Heart left ventricle (tissue), 16 donors: ENCODE measurements around the gene ASCC3. TPM values are rescaled to one million over a fixed set of nuclear protein-coding genes. Genes with fewer than 3 reads are reported as not detected.

Source experiments
- ATAC-seq, 4 donors: fragments of 200-7000 bp; cut with Tn5 transposase; one replicate each; pipeline ENCODE4 v1.9.1; 2020 to 2022; ENCODE audit warnings: moderate library complexity in 4 of 4, mild to moderate bottlenecking in 3 of 4, moderate number of reproducible peaks in 1 of 4
- DNase-seq, 5 donors: peaks; one replicate each; pipeline ENCODE4 v3.0.0-alpha.2; 2020
- H3K27ac ChIP-seq, 12 donors: fragments of 200-600 bp; sonication (generic) in 4 of 12; one replicate each; pipeline versions ENCODE4 v1.5.0 to v1.8.0; 2016 to 2022; ENCODE audit warnings: mild to moderate bottlenecking in 2 of 12
- H3K27me3 ChIP-seq, 9 donors: fragments of 200-600 bp; sonication (generic) in 2 of 9; one replicate each; pipeline versions ENCODE4 v1.5.1 to v1.8.0; 2016 to 2022; ENCODE audit warnings: mild to moderate bottlenecking in 3 of 9
- H3K36me3 ChIP-seq, 9 donors: fragments of 200-600 bp; sonication (generic) in 2 of 9; one replicate each; pipeline versions ENCODE4 v1.5.0 to v1.8.0; 2018 to 2022; ENCODE audit warnings: mild to moderate bottlenecking in 2 of 9
- H3K4me1 ChIP-seq, 12 donors: fragments of 200-600 bp; sonication (generic) in 4 of 12; one replicate each; pipeline versions ENCODE4 v1.5.0 to v1.8.0; 2016 to 2022; ENCODE audit warnings: mild to moderate bottlenecking in 3 of 12
- H3K4me3 ChIP-seq, 12 donors: fragments of 200-600 bp; sonication (generic) in 4 of 12; one replicate each; pipeline versions ENCODE4 v1.5.0 to v1.8.0; 2017 to 2022; ENCODE audit warnings: mild to moderate bottlenecking in 9 of 12, moderate library complexity in 4 of 12
- H3K9me3 ChIP-seq, 12 donors: fragments of 200-600 bp; sonication (generic) in 4 of 12; one replicate each; pipeline versions ENCODE4 v1.5.0 to v1.8.0; 2016 to 2022; ENCODE audit warnings: mild to moderate bottlenecking in 1 of 12
- CTCF ChIP-seq, 12 donors: fragments of 200-600 bp; sonication (generic) in 4 of 12; IDR thresholded peaks; one replicate each; pipeline versions ENCODE4 v1.5.0 to v1.8.0; 2018 to 2022; ENCODE audit warnings: antibody characterized with exemption in 12 of 12, mild to moderate bottlenecking in 5 of 12
- POLR2A ChIP-seq, 2 donors: fragments of 450-650 bp; IDR thresholded peaks; one replicate each; pipeline ENCODE4 v1.6.1; 2017; ENCODE audit warnings: antibody characterized with exemption in 2 of 2, mild to moderate bottlenecking in 2 of 2, moderate library complexity in 2 of 2
- WGBS, 4 donors: extraction: QIAGEN DNeasy Blood & Tissue Kit in 2 of 4; methylation state at CpG; one replicate each; pipeline versions ENCODE4 v1.1.5 to v1.1.7; 2013 to 2018; 5-methylcytosine and 5-hydroxymethylcytosine counted together
- intact Hi-C, 10 donors: fragments of 100-400 bp; cut with DNase I; formaldehyde crosslinking; loops; one replicate each; pipeline versions ENCODE4 v1.11.1 to v1.14.2; 2022
- polyA plus RNA-seq, 2 donors: library from polyadenylated mRNA; stranded (reverse); fragments of 200-250 nt; gene quantifications; one replicate each; pipeline ENCODE4 v1.2.3, GENCODE V29; 2013
- total RNA-seq, 9 donors: library from RNA; depleted of rRNA in 2 of 9; stranded (reverse); fragments of >200 nt in 2 of 9; fragmentation: NEBNext Ultra II Directional in 3 of 9; extraction: Animal tissue kit (Norgen Biotek cat#: 25700) in 3 of 9; gene quantifications; one replicate each; pipeline versions ENCODE4 v1.1.0 to v1.2.4, GENCODE V29; 2016 to 2023
- donor health status: ischemic (EF 13 %, LVEDD 7.1; RV severe dilation, severe dysfunction).
- donor health status: healthy with polysubstance abuse.
- donor health status: DM: no; HTN: yes; CAD: no.
- donor health status: DM: no; HTN: no; CAD: no.
- donor health status: ischemic (EF 25% LVEDD 6.9; RV normal size, moderate dysfunction).
- donor health status: ischemic (EF 25% LVEDD 5.7; RV mildly dilated, moderate dysfunction).
- donor health status: healthy.
- donor health status: DM: yes; HTN: yes; CAD: no.
- donor health status: ischemic (EF 35%, LVEDD 5.7; RV mildly dilated, moderate dysfunction).
- donor health status: nonischemic (EF 11% LVEDD 7.7; RV severe dilation, severe dysfunction).
- donor health status: DM: yes; HTN: yes; CAD: no.
- donor health status: PGD.
- donor health status: ischemic (EF 29% LVEDD 5.4; RV normal size, mild dysfunction).
- donor health status: nonischemic (EF 23%, LVEDD 6.1; RV moderate dilation, normal function).

The ASCC3 gene
- total and polyA plus RNA-seq, 11 donors, result 3.4 to 29.2 (median 15.0) TPM

GRCh38 chr6:100721256-100721655 lies 159.9 kb downstream of the ASCC3 start:
- H3K4me3 ChIP-seq, result no peak overlapping the region
- H3K27ac ChIP-seq, result no peak overlapping the region
- H3K9me3 ChIP-seq, result peaks cover 0 to 9% (median 2%) of the 10 kb centered on the region in 12 donors
- peaks cover 0 to 19% (median 0%) of the 10 kb centered on the region in 9 donors for H3K36me3 ChIP-seq
- no peak for DNase-seq
- ATAC-seq, result no peak
- TF ChIP-seq CTCF (IDR thresholded peaks at IDR 0.05), result no peak
- TF ChIP-seq POLR2A (IDR thresholded peaks at IDR 0.05), result no peak
- peaks cover 0 to 6% (median 0%) of the 10 kb centered on the region in 12 donors for H3K4me1 ChIP-seq
- no peaks in the 10 kb centered on the region for H3K27me3 ChIP-seq
- intact Hi-C loops, result no loop called here

- peak overlapping the region in 7 of 12 donors; percentile 6 to 45 (median 25) for H3K4me3 ChIP-seq
- no peak for DNase-seq
- peaks cover 0 to 6% (median 0%) of the 10 kb centered on the region in 12 donors for H3K4me1 ChIP-seq
- H3K36me3 ChIP-seq, result peaks cover 0 to 22% (median 3%) of the 10 kb centered on the region in 9 donors
- peaks cover 0 to 9% (median 2%) of the 10 kb centered on the region in 12 donors for H3K9me3 ChIP-seq
- 33 to 52% (median 36%) methylated on average over 5 of the region's 5 CpGs for WGBS, 4 donors
- no peaks in the 10 kb centered on the region for H3K27me3 ChIP-seq
- intact Hi-C loops, result no loop called here
- TF ChIP-seq CTCF (IDR thresholded peaks at IDR 0.05) (peak; percentile 26 to 62 (median 44)), POLR2A (IDR thresholded peaks at IDR 0.05) (no peak)
- no peak for ATAC-seq
- H3K27ac ChIP-seq, result no peak overlapping the region
Measured at GRCh38 chr6:100719883-100720682, 161.0 kb downstream of the ASCC3 start.

GRCh38 chr6:100712997-100713396 lies 168.1 kb downstream of the ASCC3 start:
- no peak overlapping the region for H3K27ac ChIP-seq
- DNase-seq, result no peak
- H3K9me3 ChIP-seq, result no peaks in the 10 kb centered on the region
- peaks cover 0 to 27% (median 15%) of the 10 kb centered on the region in 9 donors for H3K36me3 ChIP-seq
- no peak for ATAC-seq
- 97 to 99% (median 98%) methylated on average over 6 of the region's 6 CpGs for WGBS, 4 donors
- TF ChIP-seq CTCF (IDR thresholded peaks at IDR 0.05) (no peak), POLR2A (IDR thresholded peaks at IDR 0.05) (no peak)
- H3K4me3 ChIP-seq, result no peak overlapping the region
- intact Hi-C loops, result no loop called here
- H3K27me3 ChIP-seq, result no peaks in the 10 kb centered on the region
- H3K4me1 ChIP-seq, result no peaks in the 10 kb centered on the region

- H3K27me3 ChIP-seq, result no peaks in the 10 kb centered on the region
- H3K9me3 ChIP-seq, result no peaks in the 10 kb centered on the region
- no peaks in the 10 kb centered on the region for H3K4me1 ChIP-seq
- ATAC-seq, result no peak
- no peaks in the 10 kb centered on the region for H3K36me3 ChIP-seq
- TF ChIP-seq CTCF (IDR thresholded peaks at IDR 0.05) (no peak), POLR2A (IDR thresholded peaks at IDR 0.05) (no peak)
- intact Hi-C loops, result no loop called here
- H3K4me3 ChIP-seq, result no peak overlapping the region
- DNase-seq, result no peak
- 73 to 95% (median 93%) methylated on average over 2 of the region's 2 CpGs for WGBS, 4 donors
- no peak overlapping the region for H3K27ac ChIP-seq
Measured at GRCh38 chr6:100706491-100706890, 174.6 kb downstream of the ASCC3 start.
